GM19099 (cell line): ENCODE results near the gene SNED1.

Experiments used
- POLR2A ChIP-seq: IDR thresholded peaks from 3 replicates; pipeline ENCODE4 v1.6.1; 2011; ENCODE audit warnings: low read depth; ENCODE audit not compliant: insufficient read length; ENCODE audit errors: extremely low read depth

The SNED1 gene

DNA sequence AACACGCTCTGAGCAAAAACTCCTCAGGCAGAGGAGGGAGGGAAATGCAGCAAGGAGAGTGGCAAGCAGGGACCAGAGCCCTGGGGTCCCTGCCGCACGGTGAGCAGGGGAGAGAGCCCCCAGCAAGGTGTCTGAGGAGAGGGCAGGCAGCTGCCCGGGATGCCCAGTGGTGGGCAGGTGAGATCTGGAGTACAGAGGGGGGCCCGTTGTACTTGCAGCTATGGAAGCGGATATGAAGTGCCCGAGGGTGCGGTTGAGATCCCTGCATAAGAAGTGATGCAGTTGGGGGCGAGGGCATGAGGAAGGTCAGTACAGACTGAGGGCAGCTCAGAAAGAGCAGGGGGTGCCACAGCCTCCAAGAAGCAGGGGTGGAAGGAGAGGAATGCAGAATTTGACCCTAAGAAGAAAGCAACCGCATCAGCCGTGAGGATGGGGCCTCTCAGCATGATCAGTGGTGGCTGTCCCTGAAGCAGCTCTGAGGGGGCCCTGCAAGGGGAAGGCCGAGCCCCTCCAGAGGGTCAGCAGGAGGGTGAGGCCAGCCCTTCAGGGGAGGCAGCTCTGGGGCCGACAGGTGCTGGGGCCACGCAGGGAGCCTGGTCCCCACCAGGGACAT, 74.2 kb downstream of the SNED1 start:
- no peak for TF ChIP-seq POLR2A

DNA sequence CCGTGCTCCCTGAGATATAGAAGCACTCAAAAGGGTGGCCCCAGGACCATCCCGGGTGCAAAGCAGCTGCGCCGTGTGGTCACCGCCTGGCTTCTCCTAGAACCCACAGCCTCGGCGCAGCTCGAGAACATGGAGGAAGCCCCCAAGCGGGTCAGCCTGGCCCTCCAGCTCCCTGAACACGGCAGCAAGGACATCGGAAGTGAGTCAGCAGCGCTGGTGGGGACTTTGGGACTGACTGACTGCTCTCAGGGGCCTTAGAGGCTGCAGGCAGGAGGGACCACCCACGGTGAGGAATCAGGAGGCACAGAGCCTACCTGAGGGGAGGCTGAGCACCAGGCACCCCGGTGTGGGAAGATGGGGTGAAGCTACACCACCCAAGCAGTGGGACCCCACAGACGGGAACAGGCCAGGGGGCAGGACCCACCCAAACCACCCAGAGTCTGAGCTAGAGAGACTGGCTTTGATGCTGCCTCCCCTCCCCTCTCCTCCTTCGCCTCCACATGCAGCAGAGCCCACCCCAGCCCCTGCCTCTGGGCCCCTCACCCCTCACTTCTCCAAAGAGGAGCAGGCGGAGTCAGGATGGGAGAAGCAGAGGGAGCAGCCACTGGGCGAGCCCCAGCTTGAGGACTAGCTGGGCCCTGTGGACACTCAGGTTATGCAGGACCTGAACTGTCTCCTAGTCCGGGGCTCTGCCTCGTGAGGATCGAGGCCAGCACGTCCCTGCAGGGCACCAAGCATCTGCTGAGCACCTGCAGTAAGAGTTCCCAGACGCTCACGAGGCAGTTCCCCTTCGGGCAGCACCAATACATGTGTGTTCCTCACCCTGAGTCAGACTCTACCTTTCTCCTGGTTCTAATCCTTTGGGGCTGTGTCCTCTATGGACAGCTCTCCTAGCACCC, 75.0 kb downstream of the SNED1 start:
- TF ChIP-seq POLR2A = no peak

DNA sequence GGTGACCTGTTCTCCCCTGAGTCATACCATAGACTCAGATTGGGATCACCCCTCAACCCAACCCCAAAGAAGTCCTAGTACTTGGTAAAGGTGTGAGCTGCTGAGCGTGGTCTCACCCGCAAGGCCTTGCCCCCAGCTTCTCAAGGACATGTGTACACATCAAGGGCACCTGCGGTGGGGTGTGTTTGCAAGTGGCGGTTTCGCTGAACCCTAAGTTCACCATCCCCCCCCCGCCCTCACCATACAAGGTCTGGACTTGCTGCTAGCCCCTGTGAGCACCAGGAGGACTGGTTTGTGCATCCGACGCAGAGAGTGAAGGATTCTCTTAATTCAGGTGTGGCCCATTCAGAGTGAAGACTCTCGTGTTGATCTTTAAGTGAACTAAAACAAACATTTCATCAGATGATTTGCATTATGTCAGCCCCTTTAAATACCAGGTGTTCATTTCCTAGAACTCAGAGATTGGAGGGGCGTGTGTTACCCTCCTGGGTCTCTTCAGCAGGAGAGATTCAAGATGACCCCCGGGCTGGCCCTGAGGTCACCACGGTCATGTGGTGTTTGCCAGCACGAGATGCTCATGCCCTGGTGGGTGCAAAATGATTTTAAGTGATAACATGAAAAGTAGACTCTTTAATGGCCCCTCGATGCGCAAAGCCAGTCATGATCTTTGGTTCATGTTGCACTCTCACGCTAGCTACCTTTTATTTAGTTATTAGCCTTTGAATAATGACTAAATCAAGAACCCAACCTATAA, 75.8 kb downstream of the SNED1 start:
- TF ChIP-seq POLR2A = no peak

DNA sequence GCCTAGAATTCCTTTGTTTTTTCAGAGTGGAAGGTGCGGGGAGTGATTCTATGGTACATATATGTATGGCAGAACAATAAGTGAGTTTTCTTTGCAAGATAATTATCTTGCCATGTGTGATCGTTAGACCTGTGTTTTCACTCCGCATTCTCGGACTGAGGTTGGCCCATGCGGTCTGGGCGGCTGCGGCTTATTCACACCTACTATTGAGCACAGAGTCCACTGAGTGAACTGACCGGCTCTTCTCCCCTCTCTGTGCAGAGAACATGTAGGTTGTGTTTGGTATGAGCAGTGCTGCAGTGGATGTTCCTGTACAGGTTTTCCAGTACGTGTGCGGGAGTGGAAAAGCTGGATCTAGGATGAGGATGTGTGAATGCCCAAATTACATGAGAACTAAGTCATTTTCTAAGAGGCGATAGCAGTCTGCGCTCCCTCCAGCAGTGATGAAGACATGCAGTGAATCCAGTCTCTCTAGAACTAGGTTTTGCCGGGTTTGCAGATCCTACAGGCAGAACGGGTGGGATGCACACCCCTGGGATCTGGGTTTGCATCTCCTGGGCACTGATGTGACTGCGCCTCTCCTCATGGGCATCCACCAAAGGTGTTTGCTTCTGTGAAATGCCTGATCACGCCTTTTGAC, 76.6 kb downstream of the SNED1 start:
- TF ChIP-seq POLR2A = no peak

DNA sequence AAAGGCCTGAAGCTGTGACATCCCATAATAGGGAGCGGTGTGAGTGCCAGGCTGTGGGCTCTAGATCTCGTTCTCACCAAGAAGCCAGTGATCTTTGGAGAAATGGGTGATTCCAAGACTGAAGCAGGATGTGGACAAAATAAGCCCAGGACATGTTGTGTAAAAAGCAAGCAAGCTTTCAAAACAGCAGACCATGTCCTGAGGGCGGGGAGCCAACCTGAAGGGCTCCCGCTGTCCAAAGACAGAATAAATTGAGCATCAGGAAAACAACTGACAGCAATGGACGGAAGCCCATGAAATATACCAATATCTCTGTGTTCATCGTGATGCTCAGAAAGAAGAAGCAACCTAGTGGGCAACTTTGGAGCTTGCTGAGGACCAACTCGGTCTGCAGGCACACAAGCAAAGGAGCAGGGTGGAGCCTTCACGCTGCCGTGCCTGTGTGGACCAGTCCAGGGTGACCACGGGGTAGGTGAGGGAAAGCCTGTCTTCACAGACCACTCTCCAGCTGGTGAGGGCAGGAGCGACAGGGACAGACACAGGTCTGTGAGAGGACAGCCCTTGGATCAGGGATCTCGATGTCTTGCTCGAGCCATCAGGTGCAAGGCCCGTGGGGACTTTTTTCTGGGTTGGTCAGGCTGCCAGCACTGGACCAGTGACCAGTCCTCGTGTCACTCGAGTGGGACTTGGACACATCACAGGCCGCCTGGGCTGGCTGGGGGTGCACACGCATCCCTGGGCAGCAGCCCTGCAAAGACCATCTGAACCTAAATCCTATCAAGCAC, 82.2 kb downstream of the SNED1 start:
- no peak for TF ChIP-seq POLR2A

DNA sequence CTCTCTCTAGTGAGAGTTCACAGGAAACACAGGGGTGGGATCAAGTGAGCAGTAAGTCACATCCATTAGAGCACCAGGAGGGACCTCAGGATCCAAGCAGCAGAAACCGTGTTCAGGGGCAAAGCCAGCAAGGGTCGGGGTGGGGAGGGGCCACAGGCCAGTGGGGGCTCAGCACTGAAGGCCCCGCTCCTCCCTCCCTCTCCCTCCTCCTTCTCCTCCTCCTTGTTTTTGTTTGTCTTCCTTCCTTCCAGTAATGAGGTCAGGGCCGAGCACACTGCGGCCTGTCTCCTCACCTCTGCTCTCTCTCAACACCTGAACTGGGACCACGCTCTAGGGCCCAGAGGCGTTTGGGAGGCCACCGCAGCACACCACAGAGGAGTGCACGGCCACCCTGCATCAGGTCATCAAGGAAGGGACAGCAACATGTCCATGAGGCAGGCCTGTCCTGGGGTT, 82.8 kb downstream of the SNED1 start:
- no peak for TF ChIP-seq POLR2A

DNA sequence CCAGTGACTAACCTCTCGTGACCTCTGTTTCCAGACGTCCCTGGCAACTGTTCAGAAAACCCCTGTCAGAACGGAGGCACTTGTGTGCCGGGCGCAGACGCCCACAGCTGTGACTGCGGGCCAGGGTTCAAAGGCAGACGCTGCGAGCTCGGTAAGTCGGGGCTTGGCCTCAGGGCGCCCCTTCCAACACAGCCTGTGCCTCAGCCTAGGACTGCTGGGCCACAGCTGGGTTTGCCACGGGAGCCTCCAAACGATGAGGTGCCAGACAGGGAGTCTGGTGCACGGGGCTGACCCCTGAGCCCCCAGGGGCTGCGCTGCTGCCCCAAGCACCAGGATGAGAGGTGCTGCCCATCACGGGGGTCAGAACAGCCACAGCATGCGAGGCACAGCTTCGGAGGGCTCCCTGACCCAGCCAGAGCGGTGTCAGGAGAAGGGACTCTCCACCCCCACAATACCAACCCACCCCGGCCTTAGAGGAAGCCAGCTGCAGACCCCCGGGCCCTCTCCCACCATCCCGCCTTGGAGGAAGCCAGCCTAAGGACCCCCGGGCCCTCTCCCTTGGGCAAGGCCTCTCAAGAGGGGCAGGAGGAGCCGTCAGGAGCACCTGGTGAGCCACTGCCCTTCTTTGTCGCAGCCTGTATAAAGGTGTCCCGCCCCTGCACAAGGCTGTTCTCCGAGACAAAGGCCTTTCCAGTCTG, 83.4 kb downstream of the SNED1 start:
- TF ChIP-seq POLR2A = no peak

DNA sequence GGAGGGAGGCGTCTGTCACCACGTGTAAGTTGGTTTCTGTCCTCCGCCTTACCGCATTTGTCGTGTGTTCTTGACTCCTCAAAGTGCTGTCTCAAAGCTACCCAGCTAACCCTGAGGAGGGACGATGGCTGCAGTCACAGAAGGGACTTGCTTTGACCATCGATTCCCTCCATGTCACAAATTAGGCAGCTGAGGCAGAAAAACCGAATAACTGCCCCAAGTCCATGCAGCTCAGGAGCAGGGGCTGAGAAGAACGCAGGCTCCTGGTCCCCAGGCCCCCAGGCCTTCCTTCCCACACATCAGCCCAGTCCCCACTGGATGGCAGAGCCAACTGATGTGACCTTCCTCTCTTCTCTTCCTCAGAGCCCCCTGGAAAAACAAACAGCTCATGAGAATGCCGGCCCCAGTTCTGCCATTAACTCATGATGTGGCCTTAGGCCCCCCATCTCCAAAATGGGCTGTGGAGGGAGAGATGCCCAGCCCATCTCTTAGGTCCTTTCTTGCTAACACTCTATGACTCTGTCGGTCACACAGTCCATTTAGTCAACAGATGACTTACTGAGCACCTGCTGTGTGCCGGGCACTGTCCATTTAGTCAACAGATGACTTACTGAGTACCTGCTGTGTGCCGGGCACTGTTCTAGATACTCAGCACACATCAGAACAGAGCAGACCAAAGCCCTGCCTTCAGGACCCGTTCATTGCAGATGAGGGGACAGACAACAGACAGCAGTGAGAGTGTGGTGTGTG, 84.1 kb downstream of the SNED1 start:
- no peak for TF ChIP-seq POLR2A

DNA sequence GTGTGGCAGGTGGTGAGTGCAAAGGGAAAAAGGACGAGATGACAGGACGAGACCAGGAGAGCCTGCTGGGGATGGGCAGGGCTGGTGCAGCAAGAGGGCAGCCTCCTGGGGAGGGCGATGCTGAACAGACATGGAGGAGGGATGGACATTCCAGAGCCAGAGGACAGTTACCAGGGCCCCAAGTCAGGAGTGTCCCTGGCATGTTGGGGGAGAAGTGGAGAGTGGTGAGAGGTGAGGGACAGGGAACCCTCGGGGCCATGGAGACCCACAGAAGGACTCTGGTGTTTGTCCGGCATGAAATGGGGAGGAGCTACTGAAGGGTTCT, 84.6 kb downstream of the SNED1 start:
- no peak for TF ChIP-seq POLR2A

DNA sequence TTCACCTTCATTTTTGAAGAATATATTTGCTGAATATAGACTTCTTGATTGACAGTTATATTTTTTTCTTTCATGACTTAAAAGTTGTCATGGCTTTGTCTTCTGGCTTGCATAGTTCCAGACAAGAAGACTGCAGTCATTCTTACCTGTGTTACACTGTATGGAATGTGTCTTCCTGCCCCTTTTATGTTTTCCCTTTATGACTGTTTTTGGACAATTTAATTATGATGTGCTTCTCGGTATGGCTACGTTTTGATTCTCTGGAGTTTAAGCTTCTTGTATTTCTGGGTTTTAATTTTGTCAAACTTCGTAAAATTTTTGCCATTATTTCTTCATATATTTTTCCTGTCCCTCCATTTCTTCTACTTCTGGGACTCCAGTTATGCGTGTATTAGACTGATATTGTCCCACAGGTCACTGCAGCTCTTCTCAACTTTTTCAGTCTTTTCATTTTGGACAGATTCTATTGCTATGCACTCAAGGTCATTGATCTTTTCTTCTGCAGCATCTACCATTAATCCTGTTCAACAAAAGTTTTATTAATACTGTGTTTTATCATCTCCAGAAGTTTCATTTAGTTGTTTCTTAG, 86.5 kb downstream of the SNED1 start:
- TF ChIP-seq POLR2A = no peak

DNA sequence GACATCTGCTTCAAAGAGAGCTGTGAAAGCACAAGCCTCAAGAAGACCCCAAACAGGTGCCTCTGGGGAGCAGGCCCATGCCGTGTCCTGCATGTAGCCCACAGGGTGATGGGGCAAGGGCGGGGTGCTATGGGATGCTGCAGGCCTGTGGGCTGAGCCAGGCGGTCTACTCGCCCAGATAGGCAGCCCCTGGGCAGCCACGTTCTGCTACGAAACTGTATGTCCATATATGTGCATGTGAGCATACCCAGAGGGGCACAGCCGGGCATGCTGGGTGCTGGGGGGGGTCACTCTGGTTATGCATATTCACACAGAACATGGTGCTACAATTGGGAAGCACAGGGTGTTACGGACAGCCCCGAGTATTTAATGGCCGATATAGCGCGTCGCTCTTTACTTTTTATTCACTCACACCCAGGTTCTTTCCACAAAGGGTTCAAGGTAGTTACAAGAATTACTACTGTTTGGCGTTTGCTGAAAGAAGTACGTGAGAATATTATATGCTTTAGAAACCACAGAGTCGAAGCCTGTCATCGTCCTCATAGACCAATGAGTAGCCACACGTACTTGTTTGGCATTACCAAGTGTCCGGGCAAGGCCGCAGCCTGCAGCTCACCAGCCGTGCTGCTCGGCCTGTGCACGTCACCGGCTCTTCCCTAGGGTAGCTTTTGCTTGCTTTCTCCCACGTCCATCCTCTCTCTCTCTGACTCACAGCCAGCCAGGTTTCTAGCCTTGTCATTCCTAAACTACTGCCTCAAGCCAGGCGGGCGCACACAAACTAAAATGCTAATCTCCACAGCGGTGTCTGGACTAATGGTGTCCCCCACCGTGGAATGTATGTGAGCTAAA, 89.2 kb downstream of the SNED1 start:
- TF ChIP-seq POLR2A = no peak

DNA sequence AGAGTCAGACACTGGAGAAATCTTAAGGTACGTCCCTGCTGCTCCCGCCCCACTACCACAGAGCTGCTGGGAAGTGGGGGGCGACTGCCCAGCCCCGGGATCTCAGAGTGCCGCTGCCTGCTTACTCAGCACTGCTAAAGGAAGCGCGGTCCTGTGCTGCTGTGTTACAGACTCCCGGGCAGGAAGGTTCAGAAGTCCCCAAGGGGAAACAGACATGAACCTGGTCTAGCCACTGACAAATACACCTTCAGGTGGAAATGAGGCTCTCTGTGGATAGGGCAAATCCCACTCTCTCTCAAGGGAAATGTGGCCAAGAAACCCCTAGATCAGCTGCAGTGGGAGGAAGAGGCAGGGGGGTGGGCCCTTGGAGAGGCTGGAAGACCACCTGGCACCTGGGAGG, 90.0 kb downstream of the SNED1 start:
- TF ChIP-seq POLR2A = no peak
